HG02870 (cell line): ENCODE results near the gene NCKAP5.

ENCODE experiments used
- ATAC-seq: cut with Tn5 transposase; IDR thresholded peaks from one replicate; pipeline ENCODE4 v1.9.1; 2021; ENCODE audit warnings: mild to moderate bottlenecking, moderate library complexity; ENCODE audit not compliant: unreplicated experiment

Gene NCKAP5

GRCh38 chr2:133123904-133124303, 444.4 kb downstream of the NCKAP5 start:
- no peak for ATAC-seq

- no peak for ATAC-seq
Measured at GRCh38 chr2:133123393-133123792, 444.9 kb downstream of the NCKAP5 start.

GRCh38 chr2:133122529-133122928, 445.7 kb downstream of the NCKAP5 start:
- no peak for ATAC-seq

DNA sequence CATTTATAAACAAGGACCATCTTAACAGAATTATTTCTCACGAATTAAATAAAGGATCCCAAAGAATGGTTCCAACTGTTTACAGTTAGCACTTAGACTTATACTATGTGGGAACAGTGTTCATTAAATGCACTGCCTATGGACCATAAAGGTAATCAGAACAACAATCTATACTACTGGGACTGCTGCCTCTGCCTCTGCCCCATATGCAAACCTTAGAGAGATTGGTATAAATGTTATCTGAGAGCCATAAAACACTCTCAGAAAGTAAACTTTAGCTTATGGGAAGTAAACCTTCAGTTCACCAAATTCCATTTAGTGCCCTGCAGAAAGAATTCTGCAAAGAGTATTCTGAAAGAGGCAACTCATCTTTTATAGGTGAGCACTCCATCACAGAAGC, 448.0 kb downstream of the NCKAP5 start:
- ATAC-seq = no peak

DNA sequence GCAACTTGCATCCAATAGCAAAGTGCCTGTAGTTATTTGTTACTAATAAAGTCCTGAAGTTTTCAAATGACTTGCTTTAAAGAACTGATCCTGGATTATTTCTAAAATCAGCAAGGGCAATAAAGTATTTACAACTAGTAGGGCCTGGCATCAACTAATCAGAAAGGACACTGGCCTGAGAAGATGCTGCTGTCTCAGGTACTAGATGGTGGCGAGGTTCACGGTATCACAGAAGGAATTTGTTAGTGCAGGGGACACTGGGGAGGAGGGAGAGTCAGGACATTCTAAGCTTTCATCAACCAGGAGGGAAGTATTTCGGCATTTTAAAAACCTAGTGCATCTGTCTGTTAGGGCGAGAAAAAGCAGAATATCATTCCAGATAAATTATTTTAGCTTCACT, 458.1 kb downstream of the NCKAP5 start:
- ATAC-seq = no peak

DNA sequence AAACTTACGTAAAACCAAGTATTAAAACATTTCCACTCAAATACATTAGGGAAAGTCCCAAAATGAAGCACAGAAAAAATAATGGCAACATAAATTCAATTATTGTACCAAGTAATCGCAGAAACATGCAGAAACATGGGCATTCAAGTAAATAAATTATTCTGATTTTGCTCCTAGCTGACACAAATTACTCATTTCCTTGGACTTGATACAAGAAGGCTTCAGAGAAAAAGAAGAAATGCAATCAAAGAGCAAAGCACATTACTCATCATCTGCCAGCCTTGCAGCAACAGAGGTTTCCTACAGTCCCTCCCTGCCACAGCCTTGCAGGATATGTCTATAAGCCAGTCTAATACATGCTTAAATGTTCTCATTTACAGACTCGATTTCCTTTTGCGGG, 458.5 kb downstream of the NCKAP5 start:
- ATAC-seq = no peak

DNA sequence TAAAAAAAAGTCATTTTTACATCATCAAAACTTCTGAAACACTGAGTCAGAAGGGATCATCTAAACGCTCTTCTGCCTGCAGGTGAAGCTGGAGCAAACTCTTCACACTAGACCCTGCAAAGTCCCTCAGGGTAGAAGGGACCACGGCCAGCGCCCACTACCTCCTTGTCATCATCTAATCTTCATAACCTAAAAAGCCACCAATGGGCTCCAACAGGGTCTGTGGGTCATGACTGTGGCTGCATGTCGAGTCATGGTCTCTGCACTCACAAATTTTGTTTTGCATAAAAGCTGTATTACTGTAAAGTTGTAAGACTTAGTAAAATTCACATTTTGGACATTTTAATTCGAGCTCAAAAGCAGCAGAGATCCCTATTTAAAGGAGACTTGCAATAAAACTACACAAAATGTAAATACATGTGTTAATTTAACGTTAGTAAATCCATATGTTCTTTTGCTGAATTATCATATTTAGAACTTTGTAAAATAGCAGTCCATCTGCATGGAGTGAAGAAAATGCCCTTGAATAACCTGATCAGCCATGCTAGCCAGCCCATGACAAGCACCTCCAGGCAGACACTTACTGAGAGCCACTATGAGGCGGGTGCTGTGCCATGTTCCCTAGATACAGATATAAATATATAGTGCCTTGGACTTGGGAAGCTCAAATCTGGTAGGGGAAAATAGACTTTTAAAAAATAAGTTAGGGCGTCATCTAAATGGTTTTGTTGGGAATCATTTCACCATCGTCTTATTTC, 461.0 kb downstream of the NCKAP5 start:
- no peak for ATAC-seq

DNA sequence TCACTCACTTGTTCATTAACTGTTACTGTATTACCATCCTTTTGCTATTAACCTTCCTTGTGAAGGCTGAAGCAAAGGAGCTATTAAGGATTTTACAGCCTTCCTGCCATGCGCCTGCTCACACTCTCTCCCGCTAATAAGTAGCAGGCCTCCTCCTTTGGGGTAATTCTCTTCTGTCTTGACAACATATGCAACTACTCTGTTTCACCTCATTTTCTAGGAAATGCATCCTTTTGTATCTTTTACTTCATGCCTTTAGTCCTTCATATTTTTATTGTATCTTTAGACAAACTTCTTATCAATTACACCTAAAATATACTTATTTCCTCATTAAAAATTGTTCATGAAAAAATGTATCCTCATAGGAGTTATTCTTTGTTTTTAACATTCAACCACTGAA, 463.4 kb downstream of the NCKAP5 start:
- ATAC-seq = no peak

DNA sequence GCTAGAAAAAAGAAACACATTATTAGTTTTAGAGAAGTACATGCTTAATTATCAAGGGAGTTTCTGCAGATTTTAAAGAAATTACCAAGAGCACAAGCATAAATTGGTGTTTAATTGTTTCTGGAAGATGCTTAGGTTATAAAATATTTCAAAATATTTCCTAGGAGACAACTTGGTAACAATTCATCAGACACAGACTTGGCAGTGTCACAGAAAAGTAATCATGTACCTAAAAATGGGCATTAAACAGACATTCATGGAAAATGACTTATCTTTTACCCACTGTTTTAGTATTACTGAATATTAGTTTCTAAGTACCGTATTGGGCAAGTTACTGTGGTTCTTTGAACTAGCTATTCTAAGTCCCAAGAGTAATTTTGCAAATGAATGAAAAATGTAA, 469.5 kb downstream of the NCKAP5 start:
- ATAC-seq = no peak

- no peak for ATAC-seq
Measured at GRCh38 chr2:133097666-133098065, 470.6 kb downstream of the NCKAP5 start.

- no peak for ATAC-seq
Measured at GRCh38 chr2:133092571-133092970, 475.7 kb downstream of the NCKAP5 start.

DNA sequence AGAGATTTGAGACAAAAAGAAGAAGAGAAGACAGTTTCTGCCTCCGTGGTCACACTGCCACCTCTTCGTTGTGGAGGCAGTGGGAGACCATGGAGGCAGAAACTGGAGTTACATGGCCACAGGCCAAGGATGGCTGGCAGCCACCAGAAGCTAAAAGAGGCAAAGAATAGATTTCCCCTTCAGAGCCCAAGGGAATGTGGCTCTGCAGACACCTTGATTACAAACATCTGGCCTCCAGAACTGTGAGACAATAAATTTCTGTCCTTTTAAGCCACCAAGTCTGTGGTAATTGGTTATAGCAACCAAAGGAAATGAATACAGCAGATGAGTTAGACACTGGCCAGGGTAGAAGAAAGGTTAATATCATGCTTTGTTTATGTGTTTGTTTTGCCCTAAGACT, 477.9 kb downstream of the NCKAP5 start:
- ATAC-seq = no peak

DNA sequence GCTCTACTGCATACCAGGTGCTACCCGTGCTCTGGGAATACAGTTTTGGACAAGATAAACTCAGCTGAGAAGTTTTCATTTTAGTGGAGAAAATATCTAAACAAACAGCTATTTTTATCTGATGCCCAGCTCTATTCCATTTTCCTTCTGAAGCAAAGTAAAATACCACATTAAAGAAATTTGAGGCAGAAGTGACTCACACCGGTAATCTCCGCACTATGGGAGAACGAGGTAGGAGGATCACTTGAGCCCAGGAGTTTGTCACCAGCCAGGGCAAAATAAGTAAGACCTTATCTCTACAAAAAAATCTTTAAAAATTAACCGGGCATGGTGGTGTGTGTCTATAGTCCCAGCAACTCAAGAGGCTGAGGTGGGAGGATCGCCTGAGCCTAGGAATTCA, 482.1 kb downstream of the NCKAP5 start:
- ATAC-seq = no peak

- no peak for ATAC-seq
Measured at GRCh38 chr2:133085646-133086045, 482.6 kb downstream of the NCKAP5 start.

GRCh38 chr2:133082034-133082433, 486.2 kb downstream of the NCKAP5 start:
- no peak for ATAC-seq

GRCh38 chr2:133080822-133081221, 487.4 kb downstream of the NCKAP5 start:
- no peak for ATAC-seq

DNA sequence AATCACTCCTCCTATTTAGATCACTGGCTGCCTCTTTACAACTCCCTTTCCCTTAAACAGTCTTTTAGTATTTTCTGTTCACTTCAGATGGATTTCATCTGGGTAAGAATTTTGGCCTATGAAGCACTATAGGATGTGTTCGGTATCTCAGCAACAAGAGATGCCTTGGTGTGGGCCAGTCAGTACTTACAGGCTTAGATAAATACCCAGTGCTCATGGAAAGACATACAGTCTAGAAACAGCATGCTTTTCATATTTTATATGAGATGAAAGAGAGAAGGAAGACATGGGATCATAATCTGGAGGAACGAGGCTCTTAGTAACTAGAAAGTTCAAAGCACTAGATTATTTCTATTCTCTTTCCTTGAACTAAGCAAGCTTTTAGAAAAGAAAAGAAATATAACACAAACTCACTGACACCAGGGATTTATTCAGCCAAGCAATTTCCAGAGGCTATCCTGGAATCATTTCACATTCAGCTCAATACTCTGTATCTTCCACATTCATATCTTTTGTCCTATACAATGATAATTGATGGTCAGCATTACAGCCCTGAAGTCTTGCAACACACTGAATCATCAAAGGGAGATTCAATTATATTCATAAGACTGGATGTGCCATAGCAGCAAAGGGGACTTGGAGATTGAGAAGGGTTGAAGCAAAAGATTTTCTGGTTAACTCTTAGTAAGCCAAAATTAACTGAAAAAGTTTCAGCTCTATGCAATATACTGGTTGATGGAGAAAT, 489.4 kb downstream of the NCKAP5 start:
- no peak for ATAC-seq

DNA sequence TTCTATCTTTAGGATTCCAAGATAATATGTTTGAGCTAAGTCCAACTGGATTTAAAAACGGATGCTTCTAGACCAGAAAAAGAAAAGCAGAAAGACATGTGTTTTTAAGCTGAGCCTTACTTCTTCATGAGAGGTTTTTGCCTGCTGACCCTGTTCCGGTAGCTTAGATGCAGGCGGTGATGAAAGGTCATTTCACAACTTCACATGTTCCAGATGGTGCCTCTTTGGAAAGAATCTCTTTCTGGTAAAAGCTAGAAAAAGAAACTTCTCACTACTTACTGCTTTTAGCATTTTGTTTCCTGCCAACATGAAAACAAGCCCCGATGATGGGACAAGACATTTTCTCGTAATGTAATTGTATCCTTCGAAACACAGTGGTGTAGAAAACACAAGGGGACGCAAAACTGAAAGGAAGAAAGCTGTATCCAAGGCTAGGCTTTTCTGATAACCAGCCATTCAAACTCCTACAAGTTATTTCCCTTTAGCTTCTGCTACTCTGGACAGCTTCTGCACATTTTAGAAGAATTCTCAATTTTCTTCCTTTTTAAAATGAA, 490.9 kb downstream of the NCKAP5 start:
- no peak for ATAC-seq

DNA sequence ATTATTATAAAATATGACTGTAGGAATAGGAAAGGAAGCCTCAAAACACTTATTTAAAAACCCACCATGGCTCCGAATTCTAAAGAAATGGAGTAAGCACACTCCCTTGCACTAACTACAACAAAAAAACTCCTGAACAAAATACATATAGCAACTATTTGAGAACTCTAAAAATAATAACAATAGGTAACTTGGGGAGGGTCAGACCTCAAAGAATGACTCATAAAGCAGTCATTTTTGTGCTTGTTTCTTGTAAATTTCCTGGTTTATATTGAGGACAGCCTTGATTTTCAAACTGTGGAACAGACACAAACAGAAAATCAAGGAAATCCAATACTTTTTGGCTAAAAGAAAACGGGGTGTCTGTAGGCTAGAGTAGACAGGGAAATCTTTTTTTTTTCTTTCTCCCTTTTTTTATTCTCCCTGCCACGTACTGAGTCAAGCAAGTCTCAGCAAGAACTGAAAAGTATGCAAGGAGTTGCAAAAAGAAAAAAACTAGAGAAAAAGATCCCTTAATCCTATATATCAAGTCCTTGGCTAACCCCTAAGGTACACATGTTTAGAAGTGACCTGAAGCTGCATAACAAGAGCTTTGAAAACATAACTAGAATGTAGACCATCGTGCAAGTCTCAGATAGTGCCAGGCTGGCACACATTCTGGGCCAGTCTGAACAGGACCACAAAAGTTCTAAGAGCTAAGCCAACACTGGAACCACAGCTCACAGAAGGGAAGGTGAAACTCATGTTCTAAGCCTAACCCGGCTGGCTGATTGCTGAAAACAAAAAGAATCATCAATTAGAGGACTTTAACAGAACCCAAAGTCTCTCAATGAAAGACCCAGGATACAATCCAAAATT, 495.2 kb downstream of the NCKAP5 start:
- ATAC-seq = no peak

- ATAC-seq = no peak
Measured at GRCh38 chr2:133063775-133064174, 504.5 kb downstream of the NCKAP5 start.

DNA sequence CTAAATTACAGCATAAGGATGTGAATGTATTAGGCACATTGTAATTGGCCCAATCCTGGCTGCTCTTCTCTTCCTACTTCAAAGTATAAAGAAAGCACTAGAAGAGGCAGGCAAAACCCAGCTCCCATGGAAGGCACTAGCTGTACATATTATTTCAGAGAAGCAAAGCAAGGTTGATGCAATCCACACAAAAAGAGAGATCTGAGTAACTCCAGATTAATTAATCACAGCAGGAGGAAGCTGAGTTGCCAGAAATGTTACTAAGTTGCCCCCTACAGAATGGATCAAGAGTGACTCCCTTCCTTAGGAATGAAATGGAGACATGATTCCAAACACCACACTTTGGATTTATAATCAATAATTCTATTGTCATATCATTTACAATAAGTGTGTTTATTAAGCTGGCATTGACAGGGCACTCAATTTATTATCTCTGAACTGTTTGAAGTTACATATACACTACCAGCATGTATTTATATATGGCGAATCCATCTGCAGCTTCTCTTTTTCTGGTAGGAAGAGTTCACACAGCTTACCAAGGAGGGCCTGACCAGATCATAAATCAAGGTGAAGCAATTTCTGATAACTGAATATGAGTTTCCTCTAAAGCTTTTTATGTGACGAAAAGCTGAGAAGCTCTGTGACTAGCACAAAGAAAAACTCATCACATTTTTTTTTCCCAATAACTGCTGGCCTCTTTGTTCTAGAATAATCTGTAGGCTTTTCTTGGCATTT, 505.2 kb downstream of the NCKAP5 start:
- ATAC-seq = no peak
